GM12891 (cell line): ENCODE results near the gene SOX21.

ENCODE experiments used
- PAX5 ChIP-seq: IDR thresholded peaks from 2 replicates; pipeline ENCODE4 v1.6.1; 2011; ENCODE audit warnings: low read length, moderate library complexity, mild to moderate bottlenecking; ENCODE audit not compliant: insufficient read depth, severe bottlenecking
- POLR2A ChIP-seq: IDR thresholded peaks from 2 replicates; pipeline ENCODE4 v1.6.1; 2011; ENCODE audit warnings: low read depth, low read length, control low read depth
- POLR2AphosphoS5 ChIP-seq: IDR thresholded peaks from 2 replicates; pipeline ENCODE4 v1.6.1; 2011; ENCODE audit warnings: low read depth, low read length, control low read depth
- SPI1 ChIP-seq: IDR thresholded peaks from 2 replicates; pipeline ENCODE4 v1.6.1; 2011; ENCODE audit warnings: low read depth, low read length, control low read depth
- TAF1 ChIP-seq: IDR thresholded peaks from 2 replicates; pipeline ENCODE4 v1.6.1; 2011; ENCODE audit warnings: low read depth, low read length, control low read depth

- TF ChIP-seq POLR2A (no peak), POLR2AphosphoS5 (no peak), SPI1 (no peak), TAF1 (no peak), PAX5 (no peak)
Measured at GRCh38 chr13:94709001-94709834, 3.1 kb downstream of the SOX21 start.
